Measurements from ENCODE around the gene DAPP1. TPM values are rescaled to one million over a fixed set of nuclear protein-coding genes. Genes with fewer than 3 reads are reported as not detected.
"Not testable (repeated sequence)": the region's sequence is repeated elsewhere in the genome, so short reads cannot be mapped to it uniquely, and the experiment has no call there.

The DAPP1 gene
- 6.7 and 18.3 TPM in 2 replicates for total RNA-seq

- no peak for DNase-seq (ENCODE audit: low read depth)
- no peak for TF ChIP-seq CTCF (conservative IDR thresholded peaks at IDR 0.05; ENCODE audit: low read depth, low read length)
- H3K4me3 ChIP-seq (ENCODE audit: low read depth, low read length): no peak within 1 kb of the TSS
Observed at GRCh38 chr4:99816545-99817308, at the start of gene DAPP1. TSS of gene DAPP1 (plus strand) at chr4:99816827. CDS start at chr4:99816914, 87 bp downstream.

GRCh38 chr4:99770842-99771241 lies 45.8 kb upstream of the DAPP1 start:
- not testable (repeated sequence) for H3K4me3 ChIP-seq (ENCODE audit: low read depth, low read length); DNase-seq (ENCODE audit: low read depth)

GRCh38 chr4:99783940-99784339 lies 32.7 kb upstream of the DAPP1 start:
- TF ChIP-seq CTCF (conservative IDR thresholded peaks at IDR 0.05; ENCODE audit: low read depth, low read length): no peak
- no peak for DNase-seq (ENCODE audit: low read depth)
- H3K4me3 ChIP-seq (ENCODE audit: low read depth, low read length): no peak overlapping the region

- no peak for DNase-seq (ENCODE audit: low read depth)
- TF ChIP-seq CTCF (conservative IDR thresholded peaks at IDR 0.05; ENCODE audit: low read depth, low read length): no peak
- H3K4me3 ChIP-seq (ENCODE audit: low read depth, low read length): no peak overlapping the region
Observed at GRCh38 chr4:99784842-99785241, 31.8 kb upstream of the DAPP1 start.

- no peak for DNase-seq (ENCODE audit: low read depth)
- no peak for TF ChIP-seq CTCF (conservative IDR thresholded peaks at IDR 0.05; ENCODE audit: low read depth, low read length)
- no peak overlapping the region for H3K4me3 ChIP-seq (ENCODE audit: low read depth, low read length)
Observed at GRCh38 chr4:99790796-99791617, 25.6 kb upstream of the DAPP1 start.

- DNase-seq (ENCODE audit: low read depth): no peak
- H3K4me3 ChIP-seq (ENCODE audit: low read depth, low read length): no peak overlapping the region
- TF ChIP-seq CTCF (conservative IDR thresholded peaks at IDR 0.05; ENCODE audit: low read depth, low read length): no peak
Observed at GRCh38 chr4:99800332-99801004, 16.2 kb upstream of the DAPP1 start.
